K562 (cell line): Measurements from ENCODE around the gene MPC2. TPM values are rescaled to one million over a fixed set of nuclear protein-coding genes. Genes with fewer than 3 reads are reported as not detected.
A peak's percentile ranks its signal among the peaks of the same experiment; 100 is the strongest.

Experiments used
- ATF3 ChIP-seq, 2 experiments: fragments of 450-650 bp in 1 of 2; sonication (generic) in 1 of 2; formaldehyde crosslinking in 1 of 2; IDR thresholded peaks in 1 of 2; conservative IDR thresholded peaks in 1 of 2; 2 replicates each; pipeline versions ENCODE4 v1.6.1 to v1.8.1; 2016 to 2023; ENCODE audit warnings: mild to moderate bottlenecking in 2 of 2, moderate library complexity in 2 of 2, inconsistent platforms in 1 of 2, missing genetic modification reagents in 1 of 2
- BACH1 ChIP-seq: fragments of 200-800 bp; sonication (Bioruptor generic); IDR thresholded peaks from 2 replicates; pipeline ENCODE4 v1.6.1; 2016; ENCODE audit warnings: missing genetic modification characterization, missing compliant biosample characterization
- CHD1 ChIP-seq: fragments of 200-600 bp; sonication (generic); IDR thresholded peaks from one replicate; pipeline ENCODE4 v1.6.1; 2012; ENCODE audit warnings: mild to moderate bottlenecking, moderate library complexity, low read length, inconsistent platforms
- CHD4 ChIP-seq: fragments of 200-600 bp; sonication (generic); IDR thresholded peaks from 3 replicates; pipeline ENCODE4 v1.6.1; 2012; ENCODE audit warnings: low read depth, mild to moderate bottlenecking, mixed read lengths, low read length, inconsistent platforms; ENCODE audit not compliant: insufficient read depth, insufficient replicate concordance, poor library complexity, severe bottlenecking
- MTA2 ChIP-seq: fragments of 450-650 bp; IDR thresholded peaks from 2 replicates; pipeline ENCODE4 v1.6.1; 2016; ENCODE audit warnings: low read depth
- NR4A1 ChIP-seq, 2 experiments: fragments of 250-450 bp in 1 of 2; fragments of 450-650 bp in 1 of 2; sonication (Bioruptor Pico) in 1 of 2; IDR thresholded peaks; 2 replicates each; pipeline versions ENCODE4 v1.4.0 to v1.6.1; 2016 to 2020; ENCODE audit warnings: mild to moderate bottlenecking in 2 of 2, missing compliant biosample characterization in 1 of 2, missing genetic modification characterization in 1 of 2, moderate library complexity in 1 of 2
- RBM25 ChIP-seq: fragments of 200-400 bp; formaldehyde crosslinking; IDR thresholded peaks from 2 replicates; pipeline ENCODE4 v1.6.1; 2018; ENCODE audit warnings: low read length, low read depth, moderate library complexity; ENCODE audit not compliant: severe bottlenecking
- RERE ChIP-seq: sonication (generic); formaldehyde crosslinking; IDR thresholded peaks from 2 replicates; pipeline ENCODE4 v1.8.0; 2023; ENCODE audit warnings: missing genetic modification reagents, mild to moderate bottlenecking, borderline replicate concordance
- ZBTB33 ChIP-seq: sonication (generic); formaldehyde crosslinking; IDR thresholded peaks from 2 replicates; pipeline ENCODE4 v1.8.1; 2023; ENCODE audit warnings: mild to moderate bottlenecking, missing genetic modification reagents
- ZMIZ1 ChIP-seq, 2 experiments: fragments of 150-350 bp in 1 of 2; IDR thresholded peaks; 2 replicates each; pipeline ENCODE4 v1.6.1; 2012 to 2016; ENCODE audit warnings: low read depth in 2 of 2, low read length in 2 of 2, mild to moderate bottlenecking in 1 of 2, moderate library complexity in 1 of 2
- ZNF133 ChIP-seq: fragments of 250-450 bp; sonication (Bioruptor Pico); IDR thresholded peaks from 2 replicates; pipeline ENCODE4 v1.4.0; 2020; ENCODE audit warnings: mild to moderate bottlenecking
- ZNF354B ChIP-seq: fragments of 250-450 bp; sonication (Bioruptor Pico); IDR thresholded peaks from 2 replicates; pipeline ENCODE4 v1.4.0; 2020
- ZNF644 ChIP-seq: fragments of 200-800 bp; sonication (Bioruptor generic); IDR thresholded peaks from 2 replicates; pipeline ENCODE4 v1.6.1; 2016; ENCODE audit warnings: low read depth, missing genetic modification characterization, missing compliant biosample characterization
- polyA plus RNA-seq, 8 experiments: library from polyadenylated mRNA; depleted of rRNA in 4 of 8; stranded (reverse) in 5 of 8; unstranded in 3 of 8; fragments of >200 nt; fragmentation: Nextera tagmentation in 2 of 8; fragmentation: Illumina TruSeq in 1 of 8; extraction: Ambion mirVana in 2 of 8; extraction: Trizol in 1 of 8; gene quantifications; 2 replicates each; pipeline versions ENCODE4 v1.2.1 to v1.2.3, GENCODE V29; 2011 to 2014; ENCODE audit warnings: inconsistent platforms in 1 of 8, missing spikeins in 1 of 8
- total RNA-seq, 7 experiments: library from RNA; depleted of rRNA in 6 of 7; stranded (reverse); fragments of >200 nt in 6 of 7; fragmentation: Illumina TruSeq in 2 of 7; extraction: Trizol in 2 of 7; gene quantifications; 2 replicates each; pipeline versions ENCODE4 v1.2.1 to v1.2.3, GENCODE V29; 2011 to 2021; ENCODE audit warnings: low replicate concordance in 1 of 7

The MPC2 gene
- total and polyA plus RNA-seq, 9 of the 15 experiments (the other 6 are each of a cell fraction or from before 2014, with no cell fraction given): 70.7 to 179 (median 144) TPM

- TF ChIP-seq RERE (CRISPR knock-in tag): no peak
- peak; percentile 60; the same call in 1 of the 2 replicates for TF ChIP-seq BACH1 (tag)
- TF ChIP-seq ZMIZ1 (IDR thresholded peaks at IDR 0.05; ENCODE audit: low read depth in 2 of 2, low read length in 2 of 2): peak in 1 of 2 experiments; percentile 84; a peak in 2 of 4 replicates
- TF ChIP-seq ZNF133: no peak
- TF ChIP-seq CHD4: no peak
- peak; percentile 98 for TF ChIP-seq ATF3 (IDR thresholded peaks at IDR 0.05)
- peak; percentile 99 for TF ChIP-seq ATF3 (CRISPR knock-in tag; conservative IDR thresholded peaks at IDR 0.05)
- TF ChIP-seq MTA2: peak; percentile 84
- TF ChIP-seq CHD1: no peak
- TF ChIP-seq NR4A1 (CRISPR knock-in tag; IDR thresholded peaks at IDR 0.05): no peak
- TF ChIP-seq NR4A1 (tag; IDR thresholded peaks at IDR 0.05): 0 out of 2 replicates have a peak, but pooled peaks have one; percentile 54
- TF ChIP-seq RBM25: no peak
- TF ChIP-seq ZNF644 (tag): no peak; the same call in 1 of the 2 replicates
- TF ChIP-seq ZBTB33: peak; percentile 75
- no peak for TF ChIP-seq ZNF354B (CRISPR knock-in tag)
Measured at GRCh38 chr1:167984886-167985489, 48.1 kb upstream of the MPC2 start (continued).
